ENCODE results near the gene CENPW. TPM values are rescaled to one million over a fixed set of nuclear protein-coding genes. Genes with fewer than 3 reads are reported as not detected.

CENPW gene
- total and polyA plus RNA-seq, 12 donors = 0.50 to 6.1 (median 1.2) TPM; not detected in 4

DNA sequence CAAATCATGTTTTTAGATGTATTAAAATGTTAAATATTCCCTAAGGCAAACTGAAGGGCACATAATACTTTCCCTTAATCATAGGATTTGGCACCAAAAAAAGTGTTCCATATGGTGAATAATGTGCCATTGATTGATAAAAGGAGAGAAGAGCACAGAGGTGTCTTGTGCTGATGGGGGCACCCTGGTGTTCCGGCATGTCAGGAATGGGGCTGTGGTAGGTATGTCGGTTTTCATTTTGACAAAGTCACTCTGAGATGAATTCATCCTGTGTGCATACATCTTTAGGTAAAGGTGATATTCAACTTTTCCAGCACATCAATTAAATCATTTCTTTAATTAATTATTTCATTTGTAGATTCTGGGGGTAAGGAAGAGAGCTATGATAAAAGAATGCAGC lies 36.8 kb downstream of the CENPW start:
- no peaks in the 10 kb centered on the region for H3K4me1 ChIP-seq
- DNase-seq = no peak
- no peak for ATAC-seq
- H3K27me3 ChIP-seq = no peaks in the 10 kb centered on the region
- H3K36me3 ChIP-seq = no peaks in the 10 kb centered on the region
- intact Hi-C loops (cut with DNase I) = no loop called here
- TF ChIP-seq CTCF (IDR thresholded peaks at IDR 0.05) = no peak
- WGBS, 2 donors = 96 to 97% methylated on average over 2 of the region's 2 CpGs
- H3K4me3 ChIP-seq = no peak overlapping the region
- no peak overlapping the region for H3K27ac ChIP-seq
- peaks cover 0 to 11% (median 0%) of the 10 kb centered on the region in 11 donors for H3K9me3 ChIP-seq

DNA sequence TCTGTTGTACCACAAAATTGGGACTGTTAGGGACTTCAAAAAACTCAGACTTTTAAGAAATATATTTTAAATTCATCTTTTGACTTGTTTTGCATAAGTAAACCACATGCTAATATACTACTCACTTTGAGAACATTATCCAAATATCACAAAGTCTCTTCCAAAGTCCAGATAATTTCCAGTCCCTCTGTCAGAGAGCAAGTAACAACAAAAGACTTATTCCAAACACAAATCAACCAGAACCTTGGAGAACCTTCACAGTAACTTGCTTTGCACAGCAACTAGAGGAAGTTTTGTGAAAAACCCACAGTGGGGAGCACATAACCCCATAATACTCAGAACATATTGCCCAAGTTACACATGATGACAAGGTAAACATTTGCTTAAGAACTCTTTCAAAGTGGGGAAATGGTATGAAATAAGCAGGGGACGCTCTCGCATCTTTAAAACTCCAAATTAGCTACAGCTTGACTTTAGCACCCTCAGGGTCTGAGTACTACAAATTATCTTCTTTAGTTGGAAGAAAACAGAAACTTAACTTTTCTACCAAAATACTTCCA lies 37.8 kb downstream of the CENPW start:
- no peak for TF ChIP-seq CTCF (IDR thresholded peaks at IDR 0.05)
- no peak overlapping the region for H3K27ac ChIP-seq
- ATAC-seq = no peak
- peaks cover 0 to 21% (median 3%) of the 10 kb centered on the region in 11 donors for H3K9me3 ChIP-seq
- H3K36me3 ChIP-seq = no peaks in the 10 kb centered on the region
- no peaks in the 10 kb centered on the region for H3K27me3 ChIP-seq
- DNase-seq = no peak
- no peaks in the 10 kb centered on the region for H3K4me1 ChIP-seq
- WGBS, 2 donors = 97 to 99% methylated on average over 2 of the region's 2 CpGs
- intact Hi-C loops (cut with DNase I) = no loop called here
- no peak overlapping the region for H3K4me3 ChIP-seq

DNA sequence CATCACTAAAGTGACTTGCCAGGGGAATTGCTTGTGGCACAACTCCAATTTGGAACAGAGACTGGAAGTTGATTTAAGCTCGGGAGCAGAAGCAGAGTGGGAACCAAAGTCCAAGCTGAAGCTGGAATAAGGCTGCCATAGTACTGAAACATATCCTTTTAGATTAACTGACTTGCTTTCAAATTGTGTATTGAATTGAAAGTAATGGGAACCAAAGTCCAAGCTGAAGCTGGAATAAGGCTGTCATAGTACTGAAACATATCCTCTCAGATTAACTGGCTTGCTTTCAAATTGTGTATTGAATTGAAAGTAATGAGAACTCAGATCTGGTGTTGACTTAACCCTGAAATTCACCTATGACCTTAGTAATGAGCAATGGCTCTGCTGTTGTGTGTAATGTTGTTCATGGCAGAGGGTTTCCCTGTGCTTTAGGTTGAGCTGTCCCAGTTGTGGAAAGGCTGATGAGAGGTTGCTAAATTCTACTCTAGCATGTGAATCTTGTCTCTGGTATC lies 40.2 kb downstream of the CENPW start:
- Histone ChIP-seq H3K27me3 (no peaks in the 10 kb centered on the region), H3K4me1 (no peaks in the 10 kb centered on the region), H3K9me3 (peaks cover 0 to 37% (median 12%) of the 10 kb centered on the region in 11 donors), H3K4me3 (no peak overlapping the region), H3K27ac (no peak overlapping the region), H3K36me3 (no peaks in the 10 kb centered on the region)
- ATAC-seq = no peak
- no peak for DNase-seq
- intact Hi-C loops (cut with DNase I) = no loop called here
- 43 to 52% methylated on average over 1 of the region's 1 CpG for WGBS, 2 donors
- TF ChIP-seq CTCF (IDR thresholded peaks at IDR 0.05) = no peak

DNA sequence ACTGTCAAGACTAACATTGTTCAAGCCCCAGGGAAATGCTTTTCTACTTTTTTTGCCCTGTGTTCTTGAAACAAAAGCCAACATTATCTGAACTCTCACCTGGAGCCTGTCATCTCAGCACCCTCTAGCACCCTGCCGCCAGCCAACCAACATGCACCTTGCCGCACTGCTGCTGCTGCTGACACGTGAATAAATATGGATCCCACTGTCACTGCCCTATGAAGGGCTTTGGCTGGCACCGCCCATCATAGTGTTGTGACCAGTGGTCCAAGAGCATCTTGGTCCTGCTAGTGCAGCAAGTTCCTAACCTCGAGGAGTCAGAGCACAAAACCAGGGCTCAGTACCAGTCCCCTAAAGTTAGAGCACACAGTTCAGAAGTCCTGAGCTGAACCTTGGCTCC lies 41.6 kb downstream of the CENPW start:
- no peak for DNase-seq
- Histone ChIP-seq H3K27ac (no peak overlapping the region), H3K9me3 (peaks cover 0 to 43% (median 12%) of the 10 kb centered on the region in 11 donors), H3K4me1 (no peaks in the 10 kb centered on the region), H3K36me3 (no peaks in the 10 kb centered on the region), H3K4me3 (no peak overlapping the region), H3K27me3 (no peaks in the 10 kb centered on the region)
- TF ChIP-seq CTCF (IDR thresholded peaks at IDR 0.05) = no peak
- intact Hi-C loops (cut with DNase I) = no loop called here
- ATAC-seq = no peak
- 95 to 96% methylated on average over 5 of the region's 5 CpGs for whole genome bisulfite sequencing, 2 donors

All from heart right ventricle (tissue), 16 donors.